ENCODE data around the gene SPINT2.

DNA sequence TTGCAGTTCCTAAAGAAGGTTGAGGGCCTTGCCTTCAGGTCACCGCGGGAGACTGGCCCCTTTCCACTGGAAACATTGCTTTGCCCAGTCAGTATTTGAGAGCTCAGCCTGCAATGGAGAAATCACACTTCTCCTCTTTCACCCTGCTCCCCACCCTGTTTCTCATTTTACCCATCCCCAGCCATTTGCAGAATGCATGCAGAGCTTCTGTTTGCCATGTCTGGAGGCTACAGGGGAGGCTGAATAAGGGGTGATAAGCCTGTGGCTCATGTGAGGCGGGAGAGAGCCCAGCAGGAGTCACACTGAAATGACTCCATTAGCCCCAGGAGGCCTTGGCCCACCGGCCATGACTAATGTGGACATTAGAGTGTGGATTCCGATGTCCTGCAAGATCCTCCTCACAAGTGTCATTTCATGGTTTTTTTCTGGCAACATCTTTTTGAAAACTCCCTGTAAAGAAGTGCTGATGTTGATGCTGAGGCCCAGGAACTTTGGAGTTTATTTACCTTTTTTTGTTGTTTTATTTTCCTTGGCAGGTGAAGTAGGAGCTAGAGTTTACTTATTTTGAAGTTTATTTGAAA lies 6.3 kb downstream of the SPINT2 start:
- TF ChIP-seq, protein P1, sequence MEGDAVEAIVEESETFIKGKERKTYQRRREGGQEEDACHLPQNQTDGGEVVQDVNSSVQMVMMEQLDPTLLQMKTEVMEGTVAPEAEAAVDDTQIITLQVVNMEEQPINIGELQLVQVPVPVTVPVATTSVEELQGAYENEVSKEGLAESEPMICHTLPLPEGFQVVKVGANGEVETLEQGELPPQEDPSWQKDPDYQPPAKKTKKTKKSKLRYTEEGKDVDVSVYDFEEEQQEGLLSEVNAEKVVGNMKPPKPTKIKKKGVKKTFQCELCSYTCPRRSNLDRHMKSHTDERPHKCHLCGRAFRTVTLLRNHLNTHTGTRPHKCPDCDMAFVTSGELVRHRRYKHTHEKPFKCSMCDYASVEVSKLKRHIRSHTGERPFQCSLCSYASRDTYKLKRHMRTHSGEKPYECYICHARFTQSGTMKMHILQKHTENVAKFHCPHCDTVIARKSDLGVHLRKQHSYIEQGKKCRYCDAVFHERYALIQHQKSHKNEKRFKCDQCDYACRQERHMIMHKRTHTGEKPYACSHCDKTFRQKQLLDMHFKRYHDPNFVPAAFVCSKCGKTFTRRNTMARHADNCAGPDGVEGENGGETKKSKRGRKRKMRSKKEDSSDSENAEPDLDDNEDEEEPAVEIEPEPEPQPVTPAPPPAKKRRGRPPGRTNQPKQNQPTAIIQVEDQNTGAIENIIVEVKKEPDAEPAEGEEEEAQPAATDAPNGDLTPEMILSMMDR (conservative IDR thresholded peaks at IDR 0.05; ENCODE audit: low read length) = no peak
- no peak for TF ChIP-seq EZH2phosphoT487 (IDR thresholded peaks at IDR 0.05; ENCODE audit: borderline replicate concordance, low read depth, low read length)
